B cell (primary cell): ENCODE results near the gene SHROOM2.

ENCODE experiments used
- EZH2 ChIP-seq: IDR thresholded peaks from 2 replicates; pipeline ENCODE4 v1.6.1; 2012; ENCODE audit warnings: borderline replicate concordance, low read depth, mild to moderate bottlenecking, moderate library complexity, low read length; ENCODE audit not compliant: insufficient read depth, poor library complexity, severe bottlenecking
- TF ChIP-seq, protein P1 (sequence below): fragments of 200-600 bp; IDR thresholded peaks from one replicate; pipeline ENCODE4 v1.8.0; 2022; ENCODE audit warnings: antibody characterized with exemption, mild to moderate bottlenecking

DNA sequence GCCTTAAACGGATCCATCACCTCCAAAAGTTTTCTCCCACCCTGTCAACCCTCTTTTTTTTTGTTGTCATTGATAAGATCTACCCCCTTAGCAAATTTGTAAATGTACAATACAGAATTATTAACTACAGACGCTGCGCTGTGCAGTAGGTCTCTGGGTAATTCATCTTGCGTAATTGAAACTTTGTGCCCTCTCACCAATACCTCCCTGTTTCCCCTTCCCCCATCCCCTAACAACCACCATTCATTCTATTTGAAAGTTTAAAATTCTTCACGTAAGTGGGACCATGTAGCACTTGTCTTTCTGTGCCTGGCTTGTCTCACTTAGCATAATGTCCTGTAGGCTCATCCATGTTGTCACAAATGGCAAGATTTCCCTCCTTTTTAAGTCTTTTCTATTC is 135.2 kb downstream of the SHROOM2 start:
- no peak for TF ChIP-seq EZH2
- TF ChIP-seq, protein P1, sequence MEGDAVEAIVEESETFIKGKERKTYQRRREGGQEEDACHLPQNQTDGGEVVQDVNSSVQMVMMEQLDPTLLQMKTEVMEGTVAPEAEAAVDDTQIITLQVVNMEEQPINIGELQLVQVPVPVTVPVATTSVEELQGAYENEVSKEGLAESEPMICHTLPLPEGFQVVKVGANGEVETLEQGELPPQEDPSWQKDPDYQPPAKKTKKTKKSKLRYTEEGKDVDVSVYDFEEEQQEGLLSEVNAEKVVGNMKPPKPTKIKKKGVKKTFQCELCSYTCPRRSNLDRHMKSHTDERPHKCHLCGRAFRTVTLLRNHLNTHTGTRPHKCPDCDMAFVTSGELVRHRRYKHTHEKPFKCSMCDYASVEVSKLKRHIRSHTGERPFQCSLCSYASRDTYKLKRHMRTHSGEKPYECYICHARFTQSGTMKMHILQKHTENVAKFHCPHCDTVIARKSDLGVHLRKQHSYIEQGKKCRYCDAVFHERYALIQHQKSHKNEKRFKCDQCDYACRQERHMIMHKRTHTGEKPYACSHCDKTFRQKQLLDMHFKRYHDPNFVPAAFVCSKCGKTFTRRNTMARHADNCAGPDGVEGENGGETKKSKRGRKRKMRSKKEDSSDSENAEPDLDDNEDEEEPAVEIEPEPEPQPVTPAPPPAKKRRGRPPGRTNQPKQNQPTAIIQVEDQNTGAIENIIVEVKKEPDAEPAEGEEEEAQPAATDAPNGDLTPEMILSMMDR = no peak
